HepG2 (cell line): ENCODE measurements around the gene PCGF5. TPM values are rescaled to one million over a fixed set of nuclear protein-coding genes. Genes with fewer than 3 reads are reported as not detected.

Source experiments
- ARID2 ChIP-seq: sonication (generic); formaldehyde crosslinking; IDR thresholded peaks from 2 replicates; pipeline ENCODE4 v1.8.1; 2022; ENCODE audit warnings: mild to moderate bottlenecking, missing genetic modification reagents, borderline replicate concordance
- TAF15 ChIP-seq: fragments of 200-400 bp; formaldehyde crosslinking; IDR thresholded peaks from one replicate; pipeline ENCODE4 v1.6.1; 2018; ENCODE audit warnings: mild to moderate bottlenecking, low read depth, low read length; ENCODE audit not compliant: poor library complexity, severe bottlenecking
- TBX3 ChIP-seq: fragments of 450-650 bp; IDR thresholded peaks from 2 replicates; pipeline ENCODE4 v1.6.1; 2017; ENCODE audit warnings: antibody characterized with exemption, mild to moderate bottlenecking, inconsistent platforms, borderline replicate concordance
- ZEB1 ChIP-seq: IDR thresholded peaks from 2 replicates; pipeline ENCODE4 v1.6.1; 2012; ENCODE audit warnings: mild to moderate bottlenecking, low read depth, inconsistent platforms; ENCODE audit not compliant: insufficient replicate concordance
- ZNF282 ChIP-seq: fragments of 450-650 bp; IDR thresholded peaks from 2 replicates; pipeline ENCODE4 v1.6.1; 2018; ENCODE audit not compliant: partially characterized antibody
- ZNF546 ChIP-seq: sonication (generic); formaldehyde crosslinking; conservative IDR thresholded peaks from 2 replicates; pipeline ENCODE4 v1.8.1; 2023; ENCODE audit warnings: mild to moderate bottlenecking, missing genetic modification reagents
- ZNF567 ChIP-seq: sonication (generic); formaldehyde crosslinking; IDR thresholded peaks from 2 replicates; pipeline ENCODE4 v1.8.1; 2023; ENCODE audit warnings: mild to moderate bottlenecking, missing genetic modification reagents, borderline replicate concordance
- ZNF609 ChIP-seq: sonication (generic); formaldehyde crosslinking; IDR thresholded peaks from 2 replicates; pipeline ENCODE4 v1.4.0; 2020; ENCODE audit warnings: mild to moderate bottlenecking, missing genetic modification reagents, borderline replicate concordance
- polyA plus RNA-seq, 8 experiments: library from polyadenylated mRNA; depleted of rRNA in 3 of 8; stranded (reverse) in 7 of 8; unstranded in 1 of 8; fragments of >200 nt; fragmentation: Illumina TruSeq in 4 of 8; extraction: Trizol in 4 of 8; gene quantifications; 2 replicates each; pipeline versions ENCODE4 v1.2.1 to v1.2.3, GENCODE V29; 2011 to 2016; ENCODE audit warnings: low read depth in 4 of 8, missing spikeins in 1 of 8, mixed read lengths in 1 of 8; ENCODE audit not compliant: insufficient read depth in 1 of 8
- total RNA-seq, 5 experiments: library from RNA; depleted of rRNA; stranded (reverse); fragments of >200 nt; fragmentation: Illumina TruSeq; extraction: Trizol; gene quantifications; 2 replicates each; pipeline ENCODE4 v1.2.3, GENCODE V29; 2016; ENCODE audit warnings: low read depth in 1 of 5
- TF ChIP-seq, protein P1 (sequence below): sonication (generic); formaldehyde crosslinking; IDR thresholded peaks from 2 replicates; pipeline ENCODE4 v1.5.1; 2020; ENCODE audit warnings: missing genetic modification reagents, mild to moderate bottlenecking, borderline replicate concordance

The PCGF5 gene
- total and polyA plus RNA-seq, 2 of the 13 experiments (the other 11 are each of a cell fraction or from before 2014, with no cell fraction given): 61.3 to 138 TPM

GRCh38 chr10:91220954-91221675 lies 652 bp downstream of the PCGF5 start (continued):
- no peak for TF ChIP-seq ZNF609 (CRISPR knock-in tag)
- TF ChIP-seq ZEB1: no peak
- TF ChIP-seq ZNF546: no peak
- no peak for TF ChIP-seq ZNF282
- no peak for TF ChIP-seq ZNF567 (CRISPR knock-in tag)
- TF ChIP-seq TAF15: no peak
- no peak for TF ChIP-seq ARID2
- TF ChIP-seq TBX3: no peak
- TF ChIP-seq, protein P1, sequence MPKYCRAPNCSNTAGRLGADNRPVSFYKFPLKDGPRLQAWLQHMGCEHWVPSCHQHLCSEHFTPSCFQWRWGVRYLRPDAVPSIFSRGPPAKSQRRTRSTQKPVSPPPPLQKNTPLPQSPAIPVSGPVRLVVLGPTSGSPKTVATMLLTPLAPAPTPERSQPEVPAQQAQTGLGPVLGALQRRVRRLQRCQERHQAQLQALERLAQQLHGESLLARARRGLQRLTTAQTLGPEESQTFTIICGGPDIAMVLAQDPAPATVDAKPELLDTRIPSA (CRISPR knock-in tag): no peak
